Liver (tissue), 9 donors: ENCODE data around the gene ST6GALNAC2. TPM values are rescaled to one million over a fixed set of nuclear protein-coding genes. Genes with fewer than 3 reads are reported as not detected.

ENCODE experiments used
- DNase-seq: peaks from one replicate; pipeline ENCODE4 v3.0.0-alpha.2; 2017; ENCODE audit warnings: low spot score
- H3K27ac ChIP-seq, 2 donors: one replicate each; pipeline ENCODE4 v1.7.0; 2013; ENCODE audit warnings: inconsistent platforms in 2 of 2, low read length in 2 of 2, control low read depth in 1 of 2, low read depth in 1 of 2, mild to moderate bottlenecking in 1 of 2
- H3K27me3 ChIP-seq, 4 donors: one replicate each; pipeline versions ENCODE4 v1.6.1 to v1.7.0; 2013; ENCODE audit warnings: low read length in 3 of 4, inconsistent platforms in 1 of 4, mild to moderate bottlenecking in 1 of 4, moderate library complexity in 1 of 4; ENCODE audit not compliant: control insufficient read depth in 4 of 4, insufficient read depth in 4 of 4
- H3K36me3 ChIP-seq, 4 donors: one replicate each; pipeline versions ENCODE4 v1.6.1 to v1.7.0; 2013; ENCODE audit warnings: low read length in 3 of 4, mild to moderate bottlenecking in 3 of 4, low read depth in 1 of 4, moderate library complexity in 1 of 4; ENCODE audit not compliant: control insufficient read depth in 4 of 4, insufficient read depth in 3 of 4
- H3K4me1 ChIP-seq, 4 donors: one replicate each; pipeline versions ENCODE4 v1.6.1 to v1.7.0; 2013; ENCODE audit warnings: low read length in 3 of 4, mild to moderate bottlenecking in 3 of 4, moderate library complexity in 1 of 4; ENCODE audit not compliant: control insufficient read depth in 4 of 4, insufficient read depth in 4 of 4
- H3K4me3 ChIP-seq, 3 donors: one replicate each; pipeline versions ENCODE4 v1.6.1 to v1.7.0; 2013; ENCODE audit warnings: low read length in 3 of 3, control low read depth in 1 of 3, low read depth in 1 of 3, mild to moderate bottlenecking in 1 of 3
- H3K9ac ChIP-seq, 2 donors: one replicate each; pipeline ENCODE4 v1.7.0; 2013; ENCODE audit warnings: low read length in 2 of 2, mild to moderate bottlenecking in 2 of 2, moderate library complexity in 2 of 2, control low read depth in 1 of 2, low read depth in 1 of 2
- H3K9me3 ChIP-seq, 4 donors: one replicate each; pipeline versions ENCODE4 v1.6.1 to v1.7.0; 2013; ENCODE audit warnings: low read length in 3 of 4; ENCODE audit not compliant: control insufficient read depth in 4 of 4
- EGR1 ChIP-seq, 2 donors: IDR thresholded peaks; 2 replicates each; pipeline ENCODE4 v1.6.1; 2016 to 2018; ENCODE audit warnings: antibody characterized with exemption in 2 of 2, low read depth in 2 of 2
- FOXA1 ChIP-seq: IDR thresholded peaks from 2 replicates; pipeline ENCODE4 v1.6.1; 2016; ENCODE audit warnings: antibody characterized with exemption
- FOXA2 ChIP-seq: IDR thresholded peaks from 2 replicates; pipeline ENCODE4 v1.6.1; 2016; ENCODE audit warnings: antibody characterized with exemption
- HNF4G ChIP-seq: IDR thresholded peaks from 2 replicates; pipeline ENCODE4 v1.6.1; 2016; ENCODE audit warnings: antibody characterized with exemption
- JUND ChIP-seq, 2 donors: IDR thresholded peaks; 2 replicates each; pipeline ENCODE4 v1.6.1; 2016; ENCODE audit warnings: antibody characterized with exemption in 2 of 2
- RAD21 ChIP-seq, 2 donors: IDR thresholded peaks; 2 replicates each; pipeline ENCODE4 v1.6.1; 2016; ENCODE audit warnings: antibody characterized with exemption in 2 of 2, mild to moderate bottlenecking in 2 of 2
- RXRA ChIP-seq, 2 donors: IDR thresholded peaks; 2 replicates each; pipeline ENCODE4 v1.6.1; 2017 to 2018; ENCODE audit warnings: antibody characterized with exemption in 2 of 2, mild to moderate bottlenecking in 1 of 2
- SP1 ChIP-seq: IDR thresholded peaks from 2 replicates; pipeline ENCODE4 v1.6.1; 2018; ENCODE audit warnings: antibody characterized with exemption, mild to moderate bottlenecking
- TAF1 ChIP-seq: conservative IDR thresholded peaks from 2 replicates; pipeline ENCODE4 v1.6.1; 2016; ENCODE audit warnings: antibody characterized with exemption, mild to moderate bottlenecking
- YY1 ChIP-seq: IDR thresholded peaks from 2 replicates; pipeline ENCODE4 v1.6.1; 2016; ENCODE audit warnings: antibody characterized with exemption, mild to moderate bottlenecking
- WGBS: extraction: QIAGEN DNeasy Blood & Tissue Kit; methylation state at CpG from one replicate; pipeline ENCODE4 v1.1.7; 2013; 5-methylcytosine and 5-hydroxymethylcytosine counted together
- polyA plus RNA-seq, 2 donors: library from polyadenylated mRNA; stranded (reverse) in 1 of 2; unstranded in 1 of 2; fragments of 200-250 nt in 1 of 2; fragments of >200 nt in 1 of 2; fragmentation: Nextera tagmentation in 1 of 2; extraction: Ambion mirVana in 1 of 2; gene quantifications; one replicate each; pipeline versions ENCODE4 v1.2.1 to v1.2.3, GENCODE V29; 2013 to 2015
- total RNA-seq, 2 donors: library from RNA; depleted of rRNA; stranded (reverse); fragments of >200 nt; gene quantifications; one replicate each; pipeline ENCODE4 v1.2.3, GENCODE V29; 2014
- TF ChIP-seq, protein P1 (sequence below): IDR thresholded peaks from 2 replicates; pipeline ENCODE4 v1.6.1; 2016; ENCODE audit warnings: antibody characterized with exemption, mild to moderate bottlenecking
- TF ChIP-seq, protein P2 (sequence below): fragments of 150-350 bp; IDR thresholded peaks from 2 replicates; pipeline ENCODE4 v1.5.1; 2017; ENCODE audit warnings: improper control_type of control experiment, low read depth, low read length; ENCODE audit not compliant: missing input control
- TF ChIP-seq, protein P3 (sequence below): IDR thresholded peaks from 2 replicates; pipeline ENCODE4 v1.6.1; 2016; ENCODE audit warnings: antibody characterized with exemption
- TF ChIP-seq, protein P4 (sequence below): IDR thresholded peaks from 2 replicates; pipeline ENCODE4 v1.6.1; 2016; ENCODE audit warnings: antibody characterized with exemption
- TF ChIP-seq, protein P5 (sequence below): IDR thresholded peaks from 2 replicates; pipeline ENCODE4 v1.6.1; 2016; ENCODE audit warnings: antibody characterized with exemption
- donor health status: healthy.
- donor health status: healthy.
- donor health status: healthy.
- donor health status: healthy.
- donor health status: healthy.

The ST6GALNAC2 gene
- total and polyA plus RNA-seq, 4 donors, result 0.52 to 2.6 (median 1.1) TPM

DNA sequence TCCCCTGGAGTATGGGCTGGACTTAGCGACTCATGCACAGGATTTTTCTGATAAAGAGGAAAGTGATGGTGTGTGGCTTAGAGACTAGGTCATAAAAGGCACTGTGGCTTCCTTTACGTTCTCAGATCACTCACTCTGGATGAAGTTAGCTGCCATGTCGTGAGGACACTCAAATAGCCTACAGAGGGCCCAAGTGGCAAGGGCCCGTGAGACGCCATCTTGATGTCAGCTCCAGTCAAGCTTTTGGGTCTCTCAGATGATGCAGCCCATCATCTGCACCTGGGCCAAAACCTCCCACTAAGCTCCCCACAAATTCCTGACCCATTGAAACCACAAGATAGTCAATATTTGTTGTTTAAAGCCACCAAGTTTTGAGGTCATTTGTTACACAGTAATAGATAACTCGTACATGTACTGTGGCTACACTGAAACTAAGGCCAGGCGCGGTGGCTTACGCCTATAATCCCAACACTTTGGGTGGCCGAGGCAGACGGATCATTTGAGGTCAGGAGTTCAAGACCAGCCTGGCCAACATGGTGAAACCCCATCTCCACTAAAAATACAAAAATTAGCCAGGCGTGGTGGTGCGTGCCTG, 14.7 kb downstream of the ST6GALNAC2 start:
- Histone ChIP-seq H3K27me3 (no peaks in the 10 kb centered on the region), H3K4me3 (no peak overlapping the region), H3K9ac (no peak overlapping the region), H3K36me3 (peaks cover 0 to under 1% (median 0%) of the 10 kb centered on the region in 4 donors), H3K9me3 (no peaks in the 10 kb centered on the region), H3K4me1 (peaks cover 0 to 12% (median 3%) of the 10 kb centered on the region in 4 donors), H3K27ac (no peak overlapping the region)
- no peak for TF ChIP-seq RXRA (IDR thresholded peaks at IDR 0.05)
- no peak for TF ChIP-seq RAD21 (IDR thresholded peaks at IDR 0.05)
- no peak for TF ChIP-seq FOXA1
- no peak for TF ChIP-seq EGR1 (IDR thresholded peaks at IDR 0.05; ENCODE audit: low read depth in 2 of 2)
- TF ChIP-seq, protein P1, sequence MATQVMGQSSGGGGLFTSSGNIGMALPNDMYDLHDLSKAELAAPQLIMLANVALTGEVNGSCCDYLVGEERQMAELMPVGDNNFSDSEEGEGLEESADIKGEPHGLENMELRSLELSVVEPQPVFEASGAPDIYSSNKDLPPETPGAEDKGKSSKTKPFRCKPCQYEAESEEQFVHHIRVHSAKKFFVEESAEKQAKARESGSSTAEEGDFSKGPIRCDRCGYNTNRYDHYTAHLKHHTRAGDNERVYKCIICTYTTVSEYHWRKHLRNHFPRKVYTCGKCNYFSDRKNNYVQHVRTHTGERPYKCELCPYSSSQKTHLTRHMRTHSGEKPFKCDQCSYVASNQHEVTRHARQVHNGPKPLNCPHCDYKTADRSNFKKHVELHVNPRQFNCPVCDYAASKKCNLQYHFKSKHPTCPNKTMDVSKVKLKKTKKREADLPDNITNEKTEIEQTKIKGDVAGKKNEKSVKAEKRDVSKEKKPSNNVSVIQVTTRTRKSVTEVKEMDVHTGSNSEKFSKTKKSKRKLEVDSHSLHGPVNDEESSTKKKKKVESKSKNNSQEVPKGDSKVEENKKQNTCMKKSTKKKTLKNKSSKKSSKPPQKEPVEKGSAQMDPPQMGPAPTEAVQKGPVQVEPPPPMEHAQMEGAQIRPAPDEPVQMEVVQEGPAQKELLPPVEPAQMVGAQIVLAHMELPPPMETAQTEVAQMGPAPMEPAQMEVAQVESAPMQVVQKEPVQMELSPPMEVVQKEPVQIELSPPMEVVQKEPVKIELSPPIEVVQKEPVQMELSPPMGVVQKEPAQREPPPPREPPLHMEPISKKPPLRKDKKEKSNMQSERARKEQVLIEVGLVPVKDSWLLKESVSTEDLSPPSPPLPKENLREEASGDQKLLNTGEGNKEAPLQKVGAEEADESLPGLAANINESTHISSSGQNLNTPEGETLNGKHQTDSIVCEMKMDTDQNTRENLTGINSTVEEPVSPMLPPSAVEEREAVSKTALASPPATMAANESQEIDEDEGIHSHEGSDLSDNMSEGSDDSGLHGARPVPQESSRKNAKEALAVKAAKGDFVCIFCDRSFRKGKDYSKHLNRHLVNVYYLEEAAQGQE, result no peak
- no peak for TF ChIP-seq SP1
- TF ChIP-seq JUND (IDR thresholded peaks at IDR 0.05), result no peak
- no peak for TF ChIP-seq YY1
- TF ChIP-seq, protein P2, sequence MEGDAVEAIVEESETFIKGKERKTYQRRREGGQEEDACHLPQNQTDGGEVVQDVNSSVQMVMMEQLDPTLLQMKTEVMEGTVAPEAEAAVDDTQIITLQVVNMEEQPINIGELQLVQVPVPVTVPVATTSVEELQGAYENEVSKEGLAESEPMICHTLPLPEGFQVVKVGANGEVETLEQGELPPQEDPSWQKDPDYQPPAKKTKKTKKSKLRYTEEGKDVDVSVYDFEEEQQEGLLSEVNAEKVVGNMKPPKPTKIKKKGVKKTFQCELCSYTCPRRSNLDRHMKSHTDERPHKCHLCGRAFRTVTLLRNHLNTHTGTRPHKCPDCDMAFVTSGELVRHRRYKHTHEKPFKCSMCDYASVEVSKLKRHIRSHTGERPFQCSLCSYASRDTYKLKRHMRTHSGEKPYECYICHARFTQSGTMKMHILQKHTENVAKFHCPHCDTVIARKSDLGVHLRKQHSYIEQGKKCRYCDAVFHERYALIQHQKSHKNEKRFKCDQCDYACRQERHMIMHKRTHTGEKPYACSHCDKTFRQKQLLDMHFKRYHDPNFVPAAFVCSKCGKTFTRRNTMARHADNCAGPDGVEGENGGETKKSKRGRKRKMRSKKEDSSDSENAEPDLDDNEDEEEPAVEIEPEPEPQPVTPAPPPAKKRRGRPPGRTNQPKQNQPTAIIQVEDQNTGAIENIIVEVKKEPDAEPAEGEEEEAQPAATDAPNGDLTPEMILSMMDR, result no peak
- no peak for TF ChIP-seq TAF1
- TF ChIP-seq, protein P3, sequence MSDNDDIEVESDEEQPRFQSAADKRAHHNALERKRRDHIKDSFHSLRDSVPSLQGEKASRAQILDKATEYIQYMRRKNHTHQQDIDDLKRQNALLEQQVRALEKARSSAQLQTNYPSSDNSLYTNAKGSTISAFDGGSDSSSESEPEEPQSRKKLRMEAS, result no peak
- 93% methylated on average over 13 of the region's 13 CpGs for WGBS
- DNase-seq, result no peak

DNA sequence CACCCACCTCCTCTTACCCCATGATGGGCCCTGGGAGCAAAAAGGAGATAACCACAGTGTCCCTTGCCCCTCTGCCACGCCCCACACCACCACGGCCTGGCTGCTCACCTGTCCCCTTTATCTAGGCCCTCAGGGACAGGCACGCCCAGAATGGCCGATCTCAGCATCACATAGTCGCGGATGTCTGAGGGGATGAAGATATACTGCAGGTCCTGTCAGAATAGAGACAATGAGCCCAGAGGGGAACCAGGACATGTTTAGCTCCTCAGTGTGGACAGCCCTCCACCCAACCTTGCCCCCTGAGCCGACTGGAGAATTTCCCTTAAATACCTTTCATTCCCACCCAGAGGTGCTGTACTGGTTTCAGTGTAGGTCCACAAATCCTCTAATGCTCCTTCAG, 15.2 kb downstream of the ST6GALNAC2 start:
- no peak overlapping the region for H3K4me3 ChIP-seq
- H3K9ac ChIP-seq, result no peak overlapping the region
- peaks cover 0 to 12% (median 3%) of the 10 kb centered on the region in 4 donors for H3K4me1 ChIP-seq
- H3K9me3 ChIP-seq, result no peaks in the 10 kb centered on the region
- no peak for TF ChIP-seq YY1
- TF ChIP-seq JUND (IDR thresholded peaks at IDR 0.05), result no peak
- TF ChIP-seq, protein P3, result no peak
- no peak for TF ChIP-seq EGR1 (IDR thresholded peaks at IDR 0.05; ENCODE audit: low read depth in 2 of 2)
- no peak for TF ChIP-seq HNF4G
- no peak for TF ChIP-seq RXRA (IDR thresholded peaks at IDR 0.05)
- TF ChIP-seq, protein P4, sequence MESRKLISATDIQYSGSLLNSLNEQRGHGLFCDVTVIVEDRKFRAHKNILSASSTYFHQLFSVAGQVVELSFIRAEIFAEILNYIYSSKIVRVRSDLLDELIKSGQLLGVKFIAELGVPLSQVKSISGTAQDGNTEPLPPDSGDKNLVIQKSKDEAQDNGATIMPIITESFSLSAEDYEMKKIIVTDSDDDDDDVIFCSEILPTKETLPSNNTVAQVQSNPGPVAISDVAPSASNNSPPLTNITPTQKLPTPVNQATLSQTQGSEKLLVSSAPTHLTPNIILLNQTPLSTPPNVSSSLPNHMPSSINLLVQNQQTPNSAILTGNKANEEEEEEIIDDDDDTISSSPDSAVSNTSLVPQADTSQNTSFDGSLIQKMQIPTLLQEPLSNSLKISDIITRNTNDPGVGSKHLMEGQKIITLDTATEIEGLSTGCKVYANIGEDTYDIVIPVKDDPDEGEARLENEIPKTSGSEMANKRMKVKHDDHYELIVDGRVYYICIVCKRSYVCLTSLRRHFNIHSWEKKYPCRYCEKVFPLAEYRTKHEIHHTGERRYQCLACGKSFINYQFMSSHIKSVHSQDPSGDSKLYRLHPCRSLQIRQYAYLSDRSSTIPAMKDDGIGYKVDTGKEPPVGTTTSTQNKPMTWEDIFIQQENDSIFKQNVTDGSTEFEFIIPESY, result no peak
- TF ChIP-seq, protein P5, sequence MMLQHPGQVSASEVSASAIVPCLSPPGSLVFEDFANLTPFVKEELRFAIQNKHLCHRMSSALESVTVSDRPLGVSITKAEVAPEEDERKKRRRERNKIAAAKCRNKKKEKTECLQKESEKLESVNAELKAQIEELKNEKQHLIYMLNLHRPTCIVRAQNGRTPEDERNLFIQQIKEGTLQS, result no peak
- no peak for TF ChIP-seq FOXA2
- no peaks in the 10 kb centered on the region for H3K27me3 ChIP-seq
- no peak for DNase-seq
- peaks cover 0 to 5% (median 4%) of the 10 kb centered on the region in 4 donors for H3K36me3 ChIP-seq
- no peak overlapping the region for H3K27ac ChIP-seq
- WGBS, result 93% methylated on average over 7 of the region's 7 CpGs
